ENCODE data around the gene C1QTNF3. TPM values are rescaled to one million over a fixed set of nuclear protein-coding genes. Genes with fewer than 3 reads are reported as not detected.
A peak's percentile ranks its signal among the peaks of the same experiment; 100 is the strongest.

The C1QTNF3 gene
- total RNA-seq, 1 experiment from 2014 or later = 2.5 TPM

- TF ChIP-seq CTCF (IDR thresholded peaks at IDR 0.05; ENCODE audit: insufficient read depth in 1 of 2, low read depth in 1 of 2, low read length in 1 of 2, severe bottlenecking in 1 of 2, unreplicated experiment in 1 of 2) = no peak
- no peak for DNase-seq
- no peaks in the 10 kb centered on the region for H3K9me3 ChIP-seq
- ChIA-PET CTCF (interaction anchor here (0.7 to 0.8 kb wide), 2 partner anchors 32 to 57 kb away, joined by 3 to 6 read pairs; no protein-coding TSS in a partner anchor), POLR2A (interaction anchor here (0.6 to 1.5 kb wide), 3 partner anchors 11 to 27 kb away, joined by 3 to 10 read pairs (median 6); no protein-coding TSS in a partner anchor)
- intact Hi-C loops (cut with micrococcal nuclease; ENCODE audit: unreplicated experiment) = loop anchor here (1.0 kb wide), 1 partner anchor 29 kb away; no protein-coding TSS in a partner anchor
- peak overlapping the region; percentile 85 for H3K4me3 ChIP-seq (ENCODE audit: low read depth, low read length)
- Mint-ChIP-seq H3K36me3 (ENCODE audit: insufficient read depth, unreplicated experiment) (peaks cover 47% of the 10 kb centered on the region), H3K9me3 (ENCODE audit: unreplicated experiment) (peaks cover 10% of the 10 kb centered on the region), H3K4me1 (ENCODE audit: low read depth, unreplicated experiment) (peaks cover 36% of the 10 kb centered on the region), H3K27ac (ENCODE audit: unreplicated experiment) (peak overlapping the region; percentile 85), H3K27me3 (ENCODE audit: insufficient read depth, unreplicated experiment) (no peaks in the 10 kb centered on the region), H3K4me3 (ENCODE audit: unreplicated experiment) (peak overlapping the region; percentile 84)
- no peaks in the 10 kb centered on the region for H3K27me3 ChIP-seq (replicated peaks; ENCODE audit: control insufficient read depth, insufficient read depth, low read length)
- no TSS peak for BruUV-seq (replicated peaks)
- H3K36me3 ChIP-seq (ENCODE audit: control insufficient read depth, insufficient read depth, low read length) = peaks cover 5% of the 10 kb centered on the region
- H3K4me1 ChIP-seq = peaks cover 41% of the 10 kb centered on the region
These were observed 34.2 kb downstream of the C1QTNF3 start for GRCh38 chr5:34008802-34009201.

GRCh38 chr5:34007621-34008600 is 35.1 kb downstream of the C1QTNF3 start, which contains the start of gene AMACR:
Gene AMACR, minus strand, starts transcription at chr5:34008050. Its CDS starts 31 bp downstream, at chr5:34008019.
- H3K36me3 Mint-ChIP-seq (ENCODE audit: insufficient read depth, unreplicated experiment) = peaks cover 56% of the 10 kb centered on the region
- CTCF ChIA-PET = interaction anchor here (0.7 to 0.8 kb wide), 3 partner anchors 10 to 58 kb away, joined by 3 to 6 read pairs (median 3); no protein-coding TSS in a partner anchor
- H3K4me3 Mint-ChIP-seq (ENCODE audit: unreplicated experiment) = peak within 1 kb of the TSS; percentile 84

More at GRCh38 chr5:34007621-34008600, 35.1 kb downstream of the C1QTNF3 start, which contains the start of gene AMACR:
- intact Hi-C loops (cut with micrococcal nuclease; ENCODE audit: unreplicated experiment) = loop anchor here (1.0 kb wide), 1 partner anchor 30 kb away; no protein-coding TSS in a partner anchor
- BruUV-seq (replicated peaks) = no TSS peak
- H3K9me3 ChIP-seq = no peaks in the 10 kb centered on the region
- H3K36me3 ChIP-seq (ENCODE audit: control insufficient read depth, insufficient read depth, low read length) = peaks cover 5% of the 10 kb centered on the region
- H3K27me3 Mint-ChIP-seq (ENCODE audit: insufficient read depth, unreplicated experiment) = no peaks in the 10 kb centered on the region
- peaks cover 45% of the 10 kb centered on the region for H3K4me1 Mint-ChIP-seq (ENCODE audit: low read depth, unreplicated experiment)
- peak; percentile 95 to 97 for DNase-seq
- no peak for TF ChIP-seq CTCF (IDR thresholded peaks at IDR 0.05; ENCODE audit: insufficient read depth in 1 of 2, low read depth in 1 of 2, low read length in 1 of 2, severe bottlenecking in 1 of 2, unreplicated experiment in 1 of 2)
- POLR2A ChIA-PET = interaction anchor here (0.5 to 1.5 kb wide), 7 partner anchors 10 to 1748 kb away, joined by 3 to 10 read pairs (median 5); no protein-coding TSS in a partner anchor
- peak within 1 kb of the TSS; percentile 85 for H3K27ac Mint-ChIP-seq (ENCODE audit: unreplicated experiment)
- H3K4me3 ChIP-seq (ENCODE audit: low read depth, low read length) = peak within 1 kb of the TSS; percentile 85
- H3K4me1 ChIP-seq = peaks cover 50% of the 10 kb centered on the region
- H3K9me3 Mint-ChIP-seq (ENCODE audit: unreplicated experiment) = peaks cover 10% of the 10 kb centered on the region
- no peaks in the 10 kb centered on the region for H3K27me3 ChIP-seq (replicated peaks; ENCODE audit: control insufficient read depth, insufficient read depth, low read length)

All from Caco-2 (cell line).